ENCODE measurements around the gene ARFGAP1. TPM values are rescaled to one million over a fixed set of nuclear protein-coding genes. Genes with fewer than 3 reads are reported as not detected.

Gene ARFGAP1
- total and polyA plus RNA-seq, 2 experiments from 2014 or later = 41.5 to 95.5 TPM

DNA sequence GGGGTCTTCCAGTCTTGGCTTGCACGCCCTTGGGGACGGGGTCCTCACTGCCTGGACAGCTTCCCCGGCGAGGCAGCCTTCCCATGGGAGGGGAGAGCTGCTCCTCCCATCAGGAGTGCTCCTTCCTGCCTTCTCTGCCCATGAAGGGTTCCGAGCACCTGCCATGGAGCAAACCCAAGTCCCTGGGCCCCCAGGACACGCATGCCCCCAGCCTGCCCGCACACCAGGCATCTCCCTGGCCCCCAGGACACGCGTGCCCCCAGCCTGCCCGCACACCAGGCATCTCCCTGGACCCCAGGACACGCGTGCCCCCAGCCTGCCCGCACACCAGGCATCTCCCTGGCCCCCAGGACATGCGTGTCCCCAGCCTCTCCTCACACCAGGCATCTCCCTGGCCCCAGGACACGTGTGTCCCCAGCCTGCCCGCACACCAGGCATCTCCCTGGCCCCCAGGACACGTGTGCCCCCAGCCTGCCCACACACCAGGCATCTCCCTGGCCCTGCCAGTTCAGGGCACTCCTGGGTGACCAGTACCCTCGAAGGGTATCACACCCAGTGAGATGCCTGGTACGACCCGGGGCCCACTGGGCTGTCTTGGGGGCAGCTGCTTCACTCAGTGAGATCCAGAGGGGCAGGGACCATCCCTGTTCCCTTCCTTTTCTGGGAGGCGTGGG, 42.1 kb downstream of the ARFGAP1 start (continued):
- TF ChIP-seq POLR2AphosphoS5 (IDR thresholded peaks at IDR 0.05; ENCODE audit: low read depth) = no peak
- TF ChIP-seq, protein P1, sequence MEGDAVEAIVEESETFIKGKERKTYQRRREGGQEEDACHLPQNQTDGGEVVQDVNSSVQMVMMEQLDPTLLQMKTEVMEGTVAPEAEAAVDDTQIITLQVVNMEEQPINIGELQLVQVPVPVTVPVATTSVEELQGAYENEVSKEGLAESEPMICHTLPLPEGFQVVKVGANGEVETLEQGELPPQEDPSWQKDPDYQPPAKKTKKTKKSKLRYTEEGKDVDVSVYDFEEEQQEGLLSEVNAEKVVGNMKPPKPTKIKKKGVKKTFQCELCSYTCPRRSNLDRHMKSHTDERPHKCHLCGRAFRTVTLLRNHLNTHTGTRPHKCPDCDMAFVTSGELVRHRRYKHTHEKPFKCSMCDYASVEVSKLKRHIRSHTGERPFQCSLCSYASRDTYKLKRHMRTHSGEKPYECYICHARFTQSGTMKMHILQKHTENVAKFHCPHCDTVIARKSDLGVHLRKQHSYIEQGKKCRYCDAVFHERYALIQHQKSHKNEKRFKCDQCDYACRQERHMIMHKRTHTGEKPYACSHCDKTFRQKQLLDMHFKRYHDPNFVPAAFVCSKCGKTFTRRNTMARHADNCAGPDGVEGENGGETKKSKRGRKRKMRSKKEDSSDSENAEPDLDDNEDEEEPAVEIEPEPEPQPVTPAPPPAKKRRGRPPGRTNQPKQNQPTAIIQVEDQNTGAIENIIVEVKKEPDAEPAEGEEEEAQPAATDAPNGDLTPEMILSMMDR (conservative IDR thresholded peaks at IDR 0.05; ENCODE audit: low read depth in 2 of 2) = no peak
- no peak for TF ChIP-seq EZH2phosphoT487 (IDR thresholded peaks at IDR 0.05; ENCODE audit: unreplicated experiment)
- TF ChIP-seq STAT1 (IDR thresholded peaks at IDR 0.05; ENCODE audit: unreplicated experiment) = no peak
- TF ChIP-seq JUNB (IDR thresholded peaks at IDR 0.05; ENCODE audit: unreplicated experiment) = no peak
- TF ChIP-seq NANOG (IDR thresholded peaks at IDR 0.05; ENCODE audit: borderline replicate concordance) = no peak
- TF ChIP-seq ZNF331 (CRISPR knock-in tag; IDR thresholded peaks at IDR 0.05; ENCODE audit: low read depth) = no peak

DNA sequence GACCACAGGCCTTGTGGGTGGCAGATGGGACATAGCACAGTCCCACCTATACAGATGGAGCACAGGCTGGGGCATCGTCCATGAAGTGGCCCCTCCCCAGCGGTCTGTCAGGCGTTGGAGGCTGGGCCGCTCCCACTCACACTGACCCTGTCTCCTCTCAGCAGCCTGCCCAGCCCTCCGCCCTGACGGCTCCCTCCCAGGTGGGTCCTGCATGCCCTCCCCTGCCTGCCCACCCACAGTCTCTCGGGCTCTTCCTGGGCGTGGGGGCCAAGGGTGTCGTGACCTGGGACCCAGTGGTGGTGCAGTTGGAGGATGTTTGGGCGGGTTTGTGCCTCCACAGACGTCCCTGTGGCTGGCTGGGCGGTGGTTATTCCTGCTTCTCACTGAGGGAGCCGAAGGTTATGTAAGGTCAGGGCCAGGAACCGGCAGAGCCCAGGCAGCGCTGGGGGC, 42.7 kb downstream of the ARFGAP1 start:
- ATAC-seq (peak; percentile 31), DNase-seq (ENCODE audit: low spot score) (no peak)

More for the DNA sequence above, 42.7 kb downstream of the ARFGAP1 start:
- no peaks in the 10 kb centered on the region for H3K27me3 Mint-ChIP-seq (ENCODE audit: insufficient read depth, low read depth, poor library complexity)
- Histone ChIP-seq H2AFZ (no peak overlapping the region), H3K4me3 (no peak overlapping the region), H3K4me2 (no peak overlapping the region), H3K9me2 (ENCODE audit: insufficient read depth) (no peaks in the 10 kb centered on the region), H3F3A (replicated peaks; ENCODE audit: low read depth) (no peaks in the 10 kb centered on the region), H4K20me1 (replicated peaks; ENCODE audit: insufficient read depth) (no peaks in the 10 kb centered on the region), H3K36me3 (ENCODE audit: insufficient read depth) (no peaks in the 10 kb centered on the region), H3K27ac (ENCODE audit: low read depth) (no peak overlapping the region), H3K27me3 (ENCODE audit: insufficient read depth) (no peaks in the 10 kb centered on the region), H3K4me1 (ENCODE audit: insufficient read depth) (no peaks in the 10 kb centered on the region), H3K79me2 (replicated peaks; ENCODE audit: insufficient read depth) (no peaks in the 10 kb centered on the region)
- H3K27ac Mint-ChIP-seq = no peak overlapping the region
- no peaks in the 10 kb centered on the region for H3K4me1 Mint-ChIP-seq
- H3K36me3 Mint-ChIP-seq (ENCODE audit: low read depth) = no peaks in the 10 kb centered on the region
- no peak overlapping the region for H3K4me3 Mint-ChIP-seq
- H3K9me3 Mint-ChIP-seq = no peaks in the 10 kb centered on the region
- TF ChIP-seq, protein P2, sequence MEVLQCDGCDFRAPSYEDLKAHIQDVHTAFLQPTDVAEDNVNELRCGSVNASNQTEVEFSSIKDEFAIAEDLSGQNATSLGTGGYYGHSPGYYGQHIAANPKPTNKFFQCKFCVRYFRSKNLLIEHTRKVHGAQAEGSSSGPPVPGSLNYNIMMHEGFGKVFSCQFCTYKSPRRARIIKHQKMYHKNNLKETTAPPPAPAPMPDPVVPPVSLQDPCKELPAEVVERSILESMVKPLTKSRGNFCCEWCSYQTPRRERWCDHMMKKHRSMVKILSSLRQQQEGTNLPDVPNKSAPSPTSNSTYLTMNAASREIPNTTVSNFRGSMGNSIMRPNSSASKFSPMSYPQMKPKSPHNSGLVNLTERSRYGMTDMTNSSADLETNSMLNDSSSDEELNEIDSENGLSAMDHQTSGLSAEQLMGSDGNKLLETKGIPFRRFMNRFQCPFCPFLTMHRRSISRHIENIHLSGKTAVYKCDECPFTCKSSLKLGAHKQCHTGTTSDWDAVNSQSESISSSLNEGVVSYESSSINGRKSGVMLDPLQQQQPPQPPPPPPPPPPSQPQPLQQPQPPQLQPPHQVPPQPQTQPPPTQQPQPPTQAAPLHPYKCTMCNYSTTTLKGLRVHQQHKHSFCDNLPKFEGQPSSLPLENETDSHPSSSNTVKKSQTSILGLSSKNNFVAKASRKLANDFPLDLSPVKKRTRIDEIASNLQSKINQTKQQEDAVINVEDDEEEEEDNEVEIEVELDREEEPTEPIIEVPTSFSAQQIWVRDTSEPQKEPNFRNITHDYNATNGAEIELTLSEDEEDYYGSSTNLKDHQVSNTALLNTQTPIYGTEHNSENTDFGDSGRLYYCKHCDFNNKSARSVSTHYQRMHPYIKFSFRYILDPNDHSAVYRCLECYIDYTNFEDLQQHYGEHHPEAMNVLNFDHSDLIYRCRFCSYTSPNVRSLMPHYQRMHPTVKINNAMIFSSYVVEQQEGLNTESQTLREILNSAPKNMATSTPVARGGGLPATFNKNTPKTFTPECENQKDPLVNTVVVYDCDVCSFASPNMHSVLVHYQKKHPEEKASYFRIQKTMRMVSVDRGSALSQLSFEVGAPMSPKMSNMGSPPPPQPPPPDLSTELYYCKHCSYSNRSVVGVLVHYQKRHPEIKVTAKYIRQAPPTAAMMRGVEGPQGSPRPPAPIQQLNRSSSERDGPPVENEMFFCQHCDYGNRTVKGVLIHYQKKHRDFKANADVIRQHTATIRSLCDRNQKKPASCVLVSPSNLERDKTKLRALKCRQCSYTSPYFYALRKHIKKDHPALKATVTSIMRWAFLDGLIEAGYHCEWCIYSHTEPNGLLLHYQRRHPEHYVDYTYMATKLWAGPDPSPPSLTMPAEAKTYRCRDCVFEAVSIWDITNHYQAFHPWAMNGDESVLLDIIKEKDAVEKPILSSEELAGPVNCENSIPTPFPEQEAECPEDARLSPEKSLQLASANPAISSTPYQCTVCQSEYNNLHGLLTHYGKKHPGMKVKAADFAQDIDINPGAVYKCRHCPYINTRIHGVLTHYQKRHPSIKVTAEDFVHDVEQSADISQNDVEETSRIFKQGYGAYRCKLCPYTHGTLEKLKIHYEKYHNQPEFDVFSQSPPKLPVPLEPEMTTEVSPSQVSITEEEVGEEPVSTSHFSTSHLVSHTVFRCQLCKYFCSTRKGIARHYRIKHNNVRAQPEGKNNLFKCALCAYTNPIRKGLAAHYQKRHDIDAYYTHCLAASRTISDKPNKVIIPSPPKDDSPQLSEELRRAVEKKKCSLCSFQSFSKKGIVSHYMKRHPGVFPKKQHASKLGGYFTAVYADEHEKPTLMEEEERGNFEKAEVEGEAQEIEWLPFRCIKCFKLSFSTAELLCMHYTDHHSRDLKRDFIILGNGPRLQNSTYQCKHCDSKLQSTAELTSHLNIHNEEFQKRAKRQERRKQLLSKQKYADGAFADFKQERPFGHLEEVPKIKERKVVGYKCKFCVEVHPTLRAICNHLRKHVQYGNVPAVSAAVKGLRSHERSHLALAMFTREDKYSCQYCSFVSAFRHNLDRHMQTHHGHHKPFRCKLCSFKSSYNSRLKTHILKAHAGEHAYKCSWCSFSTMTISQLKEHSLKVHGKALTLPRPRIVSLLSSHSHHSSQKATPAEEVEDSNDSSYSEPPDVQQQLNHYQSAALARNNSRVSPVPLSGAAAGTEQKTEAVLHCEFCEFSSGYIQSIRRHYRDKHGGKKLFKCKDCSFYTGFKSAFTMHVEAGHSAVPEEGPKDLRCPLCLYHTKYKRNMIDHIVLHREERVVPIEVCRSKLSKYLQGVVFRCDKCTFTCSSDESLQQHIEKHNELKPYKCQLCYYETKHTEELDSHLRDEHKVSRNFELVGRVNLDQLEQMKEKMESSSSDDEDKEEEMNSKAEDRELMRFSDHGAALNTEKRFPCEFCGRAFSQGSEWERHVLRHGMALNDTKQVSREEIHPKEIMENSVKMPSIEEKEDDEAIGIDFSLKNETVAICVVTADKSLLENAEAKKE (CRISPR knock-in tag; IDR thresholded peaks at IDR 0.05) = no peak
- no peak for TF ChIP-seq STAT1 (IDR thresholded peaks at IDR 0.05; ENCODE audit: unreplicated experiment)
